Loucy (cell line): ENCODE measurements around the gene VCL.

ENCODE experiments used
- CTCF ChIP-seq: fragments of 200-600 bp; sonication (generic); conservative IDR thresholded peaks from 2 replicates; pipeline ENCODE4 v1.5.1; 2014; ENCODE audit warnings: mild to moderate bottlenecking, antibody characterized with exemption, low read length
- EZH2phosphoT487 ChIP-seq: fragments of 200-600 bp; IDR thresholded peaks from 2 replicates; pipeline ENCODE4 v1.6.1; 2018; ENCODE audit warnings: antibody characterized with exemption, mild to moderate bottlenecking, moderate library complexity, borderline replicate concordance

GRCh38 chr10:74079936-74080590 lies 82.1 kb downstream of the VCL start:
- no peak for TF ChIP-seq CTCF
- TF ChIP-seq EZH2phosphoT487, result no peak
